Fibroblast of mammary gland (primary cell): Measurements from ENCODE around the gene ZFY.
"Not testable (repeated sequence)": the region's sequence is repeated elsewhere in the genome, so short reads cannot be mapped to it uniquely, and the experiment has no call there.

Experiments used
- DNase-seq: peaks from one replicate; pipeline ENCODE4 v3.0.0-alpha.2; 2010; ENCODE audit warnings: low read depth
- H3K4me3 ChIP-seq: 2 replicates; pipeline ENCODE4 v1.5.1; 2011; ENCODE audit warnings: low read depth, mild to moderate bottlenecking, low read length, moderate library complexity; ENCODE audit not compliant: control insufficient read depth
- TF ChIP-seq, protein P1 (sequence below): conservative IDR thresholded peaks from 2 replicates; pipeline ENCODE4 v1.5.1; 2011; ENCODE audit warnings: low read depth, low read length, inconsistent platforms; ENCODE audit not compliant: control insufficient read depth, insufficient read depth

Gene ZFY

DNA sequence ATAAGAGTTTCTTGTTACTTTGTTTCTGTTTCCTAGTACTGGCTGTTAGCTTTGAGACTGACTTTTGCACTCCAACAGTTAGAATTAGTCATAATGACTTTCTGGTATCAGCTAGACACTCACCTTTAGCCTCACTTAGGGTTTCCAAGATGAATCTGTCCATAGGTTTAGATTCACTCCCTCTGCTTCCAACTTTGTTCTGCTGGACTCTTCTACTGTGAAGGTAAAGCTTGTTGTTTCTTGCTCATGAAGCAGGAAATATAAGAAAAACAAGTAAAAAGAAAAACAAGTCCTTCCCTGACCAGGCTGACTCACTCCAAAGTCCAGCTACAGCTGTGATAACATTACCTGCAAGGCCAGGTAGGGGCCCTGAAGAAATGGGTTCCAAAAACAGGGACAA, 67.0 kb downstream of the ZFY start:
- TF ChIP-seq, protein P1, sequence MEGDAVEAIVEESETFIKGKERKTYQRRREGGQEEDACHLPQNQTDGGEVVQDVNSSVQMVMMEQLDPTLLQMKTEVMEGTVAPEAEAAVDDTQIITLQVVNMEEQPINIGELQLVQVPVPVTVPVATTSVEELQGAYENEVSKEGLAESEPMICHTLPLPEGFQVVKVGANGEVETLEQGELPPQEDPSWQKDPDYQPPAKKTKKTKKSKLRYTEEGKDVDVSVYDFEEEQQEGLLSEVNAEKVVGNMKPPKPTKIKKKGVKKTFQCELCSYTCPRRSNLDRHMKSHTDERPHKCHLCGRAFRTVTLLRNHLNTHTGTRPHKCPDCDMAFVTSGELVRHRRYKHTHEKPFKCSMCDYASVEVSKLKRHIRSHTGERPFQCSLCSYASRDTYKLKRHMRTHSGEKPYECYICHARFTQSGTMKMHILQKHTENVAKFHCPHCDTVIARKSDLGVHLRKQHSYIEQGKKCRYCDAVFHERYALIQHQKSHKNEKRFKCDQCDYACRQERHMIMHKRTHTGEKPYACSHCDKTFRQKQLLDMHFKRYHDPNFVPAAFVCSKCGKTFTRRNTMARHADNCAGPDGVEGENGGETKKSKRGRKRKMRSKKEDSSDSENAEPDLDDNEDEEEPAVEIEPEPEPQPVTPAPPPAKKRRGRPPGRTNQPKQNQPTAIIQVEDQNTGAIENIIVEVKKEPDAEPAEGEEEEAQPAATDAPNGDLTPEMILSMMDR: no peak
- no peak overlapping the region for H3K4me3 ChIP-seq
- DNase-seq: no peak

DNA sequence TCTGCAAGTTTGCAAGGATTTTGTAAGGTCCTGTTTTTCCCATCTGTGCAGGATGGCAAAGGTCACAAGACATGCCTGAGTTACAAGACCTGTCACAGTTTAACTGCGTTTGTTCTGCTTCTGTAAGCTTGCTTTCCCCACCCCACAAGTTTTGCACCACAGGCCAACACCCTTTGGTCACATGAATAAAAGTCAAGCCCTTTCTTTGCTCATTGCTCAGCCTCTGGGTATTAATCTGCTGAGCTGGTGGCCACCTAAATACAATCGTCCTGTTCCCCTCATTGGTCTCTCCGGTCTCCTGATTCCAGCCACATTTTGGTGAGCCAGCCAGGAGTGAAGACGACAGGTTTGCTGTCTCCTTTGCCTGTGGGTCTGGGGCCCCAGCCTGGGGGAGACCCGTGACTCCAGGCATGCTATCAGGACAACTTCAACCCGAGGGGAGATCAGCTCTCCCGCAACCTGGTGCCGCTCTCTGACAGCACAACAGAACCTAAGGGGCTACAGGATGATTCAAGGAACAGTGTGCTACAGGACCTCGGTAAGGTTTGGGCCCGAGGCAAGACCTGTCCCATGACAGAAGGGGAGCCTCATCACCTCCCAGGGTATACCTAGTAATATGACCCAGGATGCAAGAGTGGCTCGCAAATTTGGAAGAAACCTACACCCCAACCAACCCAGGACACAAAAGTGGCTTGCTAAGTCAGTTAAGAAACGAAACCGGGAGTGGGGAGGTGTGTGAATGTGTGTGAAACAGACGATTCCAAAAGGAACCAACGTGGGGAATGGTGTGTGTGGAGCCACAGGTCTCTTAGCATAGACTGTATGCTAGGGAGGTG, 67.7 kb downstream of the ZFY start:
- no peak for DNase-seq
- TF ChIP-seq, protein P1: no peak

DNA sequence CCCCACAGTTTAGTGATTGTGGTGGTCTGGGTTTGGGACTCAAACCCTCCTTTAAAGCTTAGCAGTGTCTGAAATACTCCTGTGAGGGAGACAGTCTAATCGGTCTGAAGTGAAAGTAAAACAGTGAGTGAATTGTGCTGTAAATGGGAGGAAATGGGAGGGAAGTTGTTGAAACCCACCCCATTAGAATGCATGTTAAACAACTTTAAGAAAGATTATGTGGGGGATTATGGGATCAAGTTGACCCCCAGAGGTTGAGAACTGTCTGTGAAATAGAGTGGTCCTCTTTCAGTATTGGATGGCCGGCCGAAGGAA, 68.3 kb downstream of the ZFY start:
- TF ChIP-seq, protein P1: no peak
- DNase-seq: no peak
- H3K4me3 ChIP-seq: no peak overlapping the region

More for the DNA sequence above, 67.7 kb downstream of the ZFY start:
- H3K4me3 ChIP-seq: no peak overlapping the region

DNA sequence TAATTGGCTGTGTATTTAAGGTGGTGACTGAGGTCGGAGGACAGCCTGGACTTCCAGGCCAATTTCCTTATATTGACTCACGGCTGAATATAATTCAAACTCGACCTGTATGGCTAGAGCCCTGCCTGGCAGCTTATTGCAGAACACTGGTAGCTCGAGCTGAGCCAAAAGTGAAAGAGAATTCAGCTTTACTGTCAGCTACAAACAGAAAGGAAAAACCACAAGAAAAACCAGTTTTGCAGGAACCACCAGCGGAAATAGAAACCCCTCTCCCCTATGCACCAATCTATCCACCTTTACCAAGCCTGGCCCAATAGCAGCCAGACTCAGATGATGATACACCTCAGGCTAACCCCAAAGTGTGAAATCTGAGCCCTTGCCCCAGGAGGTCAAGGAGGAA, 68.7 kb downstream of the ZFY start:
- no peak for DNase-seq
- no peak overlapping the region for H3K4me3 ChIP-seq
- TF ChIP-seq, protein P1: no peak

DNA sequence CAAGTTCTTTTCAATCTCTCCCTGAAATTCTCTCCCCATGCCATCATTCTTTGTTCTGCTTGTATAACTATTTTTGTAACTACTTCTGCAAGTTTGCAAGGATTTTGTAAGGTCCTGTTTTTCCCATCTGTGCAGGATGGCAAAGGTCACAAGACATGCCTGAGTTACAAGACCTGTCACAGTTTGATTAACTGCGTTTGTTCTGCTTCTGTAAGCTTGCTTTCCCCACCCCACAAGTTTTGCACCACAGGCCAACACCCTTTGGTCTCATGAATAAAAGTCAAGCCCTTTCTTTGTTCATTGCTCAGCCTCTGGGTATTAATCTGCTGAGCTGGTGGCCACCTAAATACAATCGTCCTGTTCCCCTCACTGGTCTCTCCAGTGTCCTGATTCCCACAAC, 70.8 kb downstream of the ZFY start:
- not testable (repeated sequence) for H3K4me3 ChIP-seq, DNase-seq

DNA sequence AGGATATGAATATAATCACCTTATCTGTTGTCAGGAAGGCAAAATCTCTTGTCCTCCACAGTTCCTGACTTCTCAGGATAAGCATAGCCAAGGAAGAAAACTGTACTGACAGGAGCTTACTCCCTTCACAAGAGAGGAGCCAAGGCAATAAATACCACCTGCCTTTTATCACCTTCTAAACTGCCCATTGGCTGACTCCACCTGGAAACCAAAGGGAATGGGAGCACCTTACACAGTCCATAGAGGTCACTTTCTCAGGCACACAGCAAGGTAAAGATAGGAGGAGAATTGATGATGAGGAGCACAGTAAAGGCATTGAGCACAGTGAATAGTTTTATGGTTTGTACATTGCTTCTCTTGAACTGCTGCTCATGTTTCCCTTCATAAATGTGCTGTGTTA, 72.8 kb downstream of the ZFY start:
- TF ChIP-seq, protein P1: no peak
- no peak for DNase-seq

DNA sequence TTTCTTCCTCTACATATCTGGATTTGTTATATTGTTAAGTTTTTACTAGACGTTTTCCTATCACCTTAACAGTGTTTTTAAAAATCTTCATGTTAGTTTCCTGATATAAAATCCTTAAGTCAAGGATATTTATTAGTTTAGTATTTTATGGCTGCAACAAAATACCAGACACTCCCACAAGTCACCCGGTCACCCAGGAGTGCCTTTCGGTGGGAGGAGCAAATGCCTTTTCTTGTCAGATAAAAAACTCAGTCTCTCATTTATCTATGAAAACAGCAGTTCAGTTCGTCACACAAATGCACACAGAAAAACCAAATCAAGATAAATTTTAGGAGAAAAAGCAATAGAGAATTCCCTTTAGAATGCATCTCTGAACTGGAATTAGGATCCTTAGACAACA, 77.0 kb downstream of the ZFY start:
- DNase-seq: no peak
- H3K4me3 ChIP-seq: no peak overlapping the region
- TF ChIP-seq, protein P1: no peak

More for the DNA sequence above, 72.8 kb downstream of the ZFY start:
- no peak overlapping the region for H3K4me3 ChIP-seq
